Measurements from ENCODE around the gene ANTXR1. TPM values are rescaled to one million over a fixed set of nuclear protein-coding genes. Genes with fewer than 3 reads are reported as not detected.

The ANTXR1 gene
- polyA plus RNA-seq, 1 of the 3 experiments (the other 2 are of a cell fraction) = 114 TPM

DNA sequence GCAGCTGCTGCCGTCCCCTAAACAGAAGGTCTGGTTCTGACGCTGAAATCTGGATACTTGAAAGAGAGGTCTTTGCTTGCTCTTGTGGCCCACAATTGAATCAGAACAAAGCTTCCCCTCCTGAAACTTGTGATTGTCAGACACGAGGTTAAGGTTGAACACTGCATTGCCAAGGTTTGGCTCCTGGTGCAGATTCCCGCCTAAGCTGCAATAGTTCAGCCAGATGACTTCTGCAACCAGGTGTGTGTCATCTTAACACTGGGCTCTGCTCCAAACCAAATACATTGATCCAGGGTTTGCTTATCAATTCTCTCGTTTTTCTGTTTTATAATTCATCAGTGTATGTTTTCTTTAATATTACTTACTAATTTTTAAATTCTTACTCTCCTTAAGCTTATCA, 23.9 kb upstream of the ANTXR1 start:
- Histone ChIP-seq H3K27me3 (ENCODE audit: insufficient read depth) (no peaks in the 10 kb centered on the region), H3F3A (replicated peaks; ENCODE audit: insufficient read depth) (no peaks in the 10 kb centered on the region), H3K4me3 (ENCODE audit: low read depth in 2 of 2, low read length in 1 of 2) (no peak overlapping the region), H3K9ac (no peak overlapping the region), H3K9me3 (no peaks in the 10 kb centered on the region), H3K79me2 (ENCODE audit: insufficient read depth) (no peaks in the 10 kb centered on the region), H3K4me1 (ENCODE audit: control insufficient read depth in 1 of 2, insufficient read depth in 2 of 2, low read depth in 1 of 2, low read length in 1 of 2) (no peaks in the 10 kb centered on the region), H3K27ac (ENCODE audit: low read depth in 2 of 2, low read length in 1 of 2) (no peak overlapping the region), H3K36me3 (replicated peaks in 1 of 2; ENCODE audit: control insufficient read depth in 1 of 2, insufficient read depth in 2 of 2, low read length in 1 of 2) (no peaks in the 10 kb centered on the region), H2AFZ (ENCODE audit: low read depth) (no peak overlapping the region), H3K9me2 (no peaks in the 10 kb centered on the region), H3K4me2 (no peak overlapping the region), H4K20me1 (ENCODE audit: insufficient read depth) (no peaks in the 10 kb centered on the region)
- 76% methylated on average over 5 of the region's 5 CpGs for WGBS (ENCODE audit: low lambda C conversion rate)
- ChIA-PET CTCF (interaction anchor here (0.7 to 1.2 kb wide), 4 partner anchors 23 to 900 kb away, joined by 3 to 6 read pairs (median 4); no protein-coding TSS in a partner anchor), POLR2A (no interaction called here)
- DNase-seq = no peak
- TF ChIP-seq FOXM1 (IDR thresholded peaks at IDR 0.05; ENCODE audit: low read depth) = no peak
- TF ChIP-seq, protein P1, sequence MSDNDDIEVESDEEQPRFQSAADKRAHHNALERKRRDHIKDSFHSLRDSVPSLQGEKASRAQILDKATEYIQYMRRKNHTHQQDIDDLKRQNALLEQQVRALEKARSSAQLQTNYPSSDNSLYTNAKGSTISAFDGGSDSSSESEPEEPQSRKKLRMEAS (IDR thresholded peaks at IDR 0.05; ENCODE audit: low read depth) = no peak
- no peak for TF ChIP-seq RXRA (IDR thresholded peaks at IDR 0.05; ENCODE audit: borderline replicate concordance, low read depth)
- TF ChIP-seq, protein P2, sequence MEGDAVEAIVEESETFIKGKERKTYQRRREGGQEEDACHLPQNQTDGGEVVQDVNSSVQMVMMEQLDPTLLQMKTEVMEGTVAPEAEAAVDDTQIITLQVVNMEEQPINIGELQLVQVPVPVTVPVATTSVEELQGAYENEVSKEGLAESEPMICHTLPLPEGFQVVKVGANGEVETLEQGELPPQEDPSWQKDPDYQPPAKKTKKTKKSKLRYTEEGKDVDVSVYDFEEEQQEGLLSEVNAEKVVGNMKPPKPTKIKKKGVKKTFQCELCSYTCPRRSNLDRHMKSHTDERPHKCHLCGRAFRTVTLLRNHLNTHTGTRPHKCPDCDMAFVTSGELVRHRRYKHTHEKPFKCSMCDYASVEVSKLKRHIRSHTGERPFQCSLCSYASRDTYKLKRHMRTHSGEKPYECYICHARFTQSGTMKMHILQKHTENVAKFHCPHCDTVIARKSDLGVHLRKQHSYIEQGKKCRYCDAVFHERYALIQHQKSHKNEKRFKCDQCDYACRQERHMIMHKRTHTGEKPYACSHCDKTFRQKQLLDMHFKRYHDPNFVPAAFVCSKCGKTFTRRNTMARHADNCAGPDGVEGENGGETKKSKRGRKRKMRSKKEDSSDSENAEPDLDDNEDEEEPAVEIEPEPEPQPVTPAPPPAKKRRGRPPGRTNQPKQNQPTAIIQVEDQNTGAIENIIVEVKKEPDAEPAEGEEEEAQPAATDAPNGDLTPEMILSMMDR (IDR thresholded peaks at IDR 0.05) = no peak
- TF ChIP-seq GABPA (IDR thresholded peaks at IDR 0.05; ENCODE audit: low read depth) = no peak
- TF ChIP-seq TAF1 (IDR thresholded peaks at IDR 0.05; ENCODE audit: borderline replicate concordance, low read depth, low read length) = no peak
- TF ChIP-seq, protein P3, sequence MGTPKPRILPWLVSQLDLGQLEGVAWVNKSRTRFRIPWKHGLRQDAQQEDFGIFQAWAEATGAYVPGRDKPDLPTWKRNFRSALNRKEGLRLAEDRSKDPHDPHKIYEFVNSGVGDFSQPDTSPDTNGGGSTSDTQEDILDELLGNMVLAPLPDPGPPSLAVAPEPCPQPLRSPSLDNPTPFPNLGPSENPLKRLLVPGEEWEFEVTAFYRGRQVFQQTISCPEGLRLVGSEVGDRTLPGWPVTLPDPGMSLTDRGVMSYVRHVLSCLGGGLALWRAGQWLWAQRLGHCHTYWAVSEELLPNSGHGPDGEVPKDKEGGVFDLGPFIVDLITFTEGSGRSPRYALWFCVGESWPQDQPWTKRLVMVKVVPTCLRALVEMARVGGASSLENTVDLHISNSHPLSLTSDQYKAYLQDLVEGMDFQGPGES (IDR thresholded peaks at IDR 0.05; ENCODE audit: low read depth, low read length) = no peak
- no peak for TF ChIP-seq NFIC (IDR thresholded peaks at IDR 0.05; ENCODE audit: borderline replicate concordance)
- no peak for TF ChIP-seq ZBTB33 (IDR thresholded peaks at IDR 0.05; ENCODE audit: borderline replicate concordance, low read depth)
- no peak for TF ChIP-seq MXI1 (IDR thresholded peaks at IDR 0.05; ENCODE audit: low read depth, low read length)
- TF ChIP-seq POLR2AphosphoS5 (IDR thresholded peaks at IDR 0.05; ENCODE audit: low read depth, low read length) = no peak
- no peak for TF ChIP-seq RAD21 (IDR thresholded peaks at IDR 0.05; ENCODE audit: low read length)
- no peak for TF ChIP-seq TEAD4 (IDR thresholded peaks at IDR 0.05; ENCODE audit: borderline replicate concordance, insufficient read depth)

Data from SK-N-SH (cell line).